SK-N-SH treated with all-trans-retinoic acid at 6 μM for 48 hours (cell line): ENCODE data around the gene SIN3B.

ENCODE experiments used
- ATAC-seq: fragments of 200-7000 bp; cut with Tn5 transposase; 3 replicates; pipeline ENCODE4 v1.9.1; 2020; ENCODE audit warnings: mild to moderate bottlenecking, moderate library complexity
- BACH2 ChIP-seq: fragments of 250-450 bp; sonication (Bioruptor Pico); IDR thresholded peaks from 2 replicates; pipeline ENCODE4 v1.9.0; 2021; ENCODE audit warnings: mild to moderate bottlenecking, borderline replicate concordance
- CSDC2 ChIP-seq: fragments of 250-450 bp; sonication (Bioruptor Pico); IDR thresholded peaks from 2 replicates; pipeline ENCODE4 v1.5.0; 2020; ENCODE audit warnings: mild to moderate bottlenecking, moderate library complexity
- ESRRG ChIP-seq: fragments of 250-450 bp; sonication (Bioruptor Pico); IDR thresholded peaks from 2 replicates; pipeline ENCODE4 v1.6.1; 2021; ENCODE audit warnings: mild to moderate bottlenecking
- GLIS3 ChIP-seq: fragments of 250-450 bp; sonication (Bioruptor Pico); IDR thresholded peaks from 2 replicates; pipeline ENCODE4 v1.5.0; 2020; ENCODE audit warnings: mild to moderate bottlenecking, moderate library complexity
- ISL1 ChIP-seq: fragments of 250-450 bp; sonication (Bioruptor Pico); IDR thresholded peaks from 2 replicates; pipeline ENCODE4 v2.1.2; 2022; ENCODE audit warnings: mild to moderate bottlenecking, moderate library complexity
- OSR1 ChIP-seq: fragments of 250-450 bp; sonication (Bioruptor Pico); IDR thresholded peaks from 2 replicates; pipeline ENCODE4 v1.8.0; 2022; ENCODE audit warnings: moderate library complexity, mild to moderate bottlenecking, inconsistent platforms
- PPARA ChIP-seq: fragments of 250-450 bp; sonication (Bioruptor Pico); IDR thresholded peaks from 2 replicates; pipeline ENCODE4 v1.5.0; 2020; ENCODE audit warnings: mild to moderate bottlenecking, borderline replicate concordance
- RARB ChIP-seq: fragments of 250-450 bp; sonication (Bioruptor Pico); IDR thresholded peaks from 2 replicates; pipeline ENCODE4 v1.8.0; 2021; ENCODE audit warnings: mild to moderate bottlenecking, moderate library complexity
- TCF4 ChIP-seq: fragments of 250-450 bp; sonication (Bioruptor Pico); IDR thresholded peaks from 2 replicates; pipeline ENCODE4 v1.8.0; 2021; ENCODE audit warnings: mild to moderate bottlenecking, moderate library complexity, borderline replicate concordance
- TOX ChIP-seq: fragments of 250-450 bp; sonication (Bioruptor Pico); IDR thresholded peaks from 2 replicates; pipeline ENCODE4 v1.8.0; 2021; ENCODE audit warnings: mild to moderate bottlenecking, moderate library complexity, borderline replicate concordance
- ZC3H10 ChIP-seq: fragments of 250-450 bp; sonication (Bioruptor Pico); IDR thresholded peaks from 2 replicates; pipeline ENCODE4 v1.5.1; 2021; ENCODE audit warnings: mild to moderate bottlenecking, moderate library complexity
- ZFP3 ChIP-seq: fragments of 250-450 bp; sonication (Bioruptor Pico); IDR thresholded peaks from 2 replicates; pipeline ENCODE4 v1.5.0; 2020; ENCODE audit warnings: mild to moderate bottlenecking, moderate library complexity
- ZNF565 ChIP-seq: fragments of 450-650 bp; formaldehyde crosslinking; conservative IDR thresholded peaks from 2 replicates; pipeline ENCODE4 v1.5.0; 2020; ENCODE audit warnings: low read depth, mild to moderate bottlenecking, moderate library complexity
- ZNF70 ChIP-seq: fragments of 450-650 bp; formaldehyde crosslinking; IDR thresholded peaks from 2 replicates; pipeline ENCODE4 v1.5.0; 2020; ENCODE audit warnings: mild to moderate bottlenecking, moderate library complexity
- ZNF8 ChIP-seq: fragments of 450-650 bp; formaldehyde crosslinking; IDR thresholded peaks from 2 replicates; pipeline ENCODE4 v1.5.0; 2020; ENCODE audit warnings: mild to moderate bottlenecking, moderate library complexity
- TF ChIP-seq, protein P1 (sequence below): fragments of 250-450 bp; sonication (Bioruptor Pico); IDR thresholded peaks from 2 replicates; pipeline ENCODE4 v1.5.1; 2021; ENCODE audit warnings: mild to moderate bottlenecking, moderate library complexity
- TF ChIP-seq, protein P2 (sequence below): fragments of 250-450 bp; sonication (Bioruptor Pico); IDR thresholded peaks from 2 replicates; pipeline ENCODE4 v1.8.0; 2020; ENCODE audit warnings: mild to moderate bottlenecking, moderate library complexity, borderline replicate concordance
- TF ChIP-seq, protein P3 (sequence below): fragments of 250-450 bp; sonication (Bioruptor Pico); IDR thresholded peaks from 2 replicates; pipeline ENCODE4 v1.5.0; 2020; ENCODE audit warnings: mild to moderate bottlenecking, moderate library complexity
- TF ChIP-seq, protein P4 (sequence below): fragments of 250-450 bp; sonication (Bioruptor Pico); IDR thresholded peaks from 2 replicates; pipeline ENCODE4 v1.5.1; 2020; ENCODE audit warnings: low read depth, mild to moderate bottlenecking, moderate library complexity

The SIN3B gene

DNA sequence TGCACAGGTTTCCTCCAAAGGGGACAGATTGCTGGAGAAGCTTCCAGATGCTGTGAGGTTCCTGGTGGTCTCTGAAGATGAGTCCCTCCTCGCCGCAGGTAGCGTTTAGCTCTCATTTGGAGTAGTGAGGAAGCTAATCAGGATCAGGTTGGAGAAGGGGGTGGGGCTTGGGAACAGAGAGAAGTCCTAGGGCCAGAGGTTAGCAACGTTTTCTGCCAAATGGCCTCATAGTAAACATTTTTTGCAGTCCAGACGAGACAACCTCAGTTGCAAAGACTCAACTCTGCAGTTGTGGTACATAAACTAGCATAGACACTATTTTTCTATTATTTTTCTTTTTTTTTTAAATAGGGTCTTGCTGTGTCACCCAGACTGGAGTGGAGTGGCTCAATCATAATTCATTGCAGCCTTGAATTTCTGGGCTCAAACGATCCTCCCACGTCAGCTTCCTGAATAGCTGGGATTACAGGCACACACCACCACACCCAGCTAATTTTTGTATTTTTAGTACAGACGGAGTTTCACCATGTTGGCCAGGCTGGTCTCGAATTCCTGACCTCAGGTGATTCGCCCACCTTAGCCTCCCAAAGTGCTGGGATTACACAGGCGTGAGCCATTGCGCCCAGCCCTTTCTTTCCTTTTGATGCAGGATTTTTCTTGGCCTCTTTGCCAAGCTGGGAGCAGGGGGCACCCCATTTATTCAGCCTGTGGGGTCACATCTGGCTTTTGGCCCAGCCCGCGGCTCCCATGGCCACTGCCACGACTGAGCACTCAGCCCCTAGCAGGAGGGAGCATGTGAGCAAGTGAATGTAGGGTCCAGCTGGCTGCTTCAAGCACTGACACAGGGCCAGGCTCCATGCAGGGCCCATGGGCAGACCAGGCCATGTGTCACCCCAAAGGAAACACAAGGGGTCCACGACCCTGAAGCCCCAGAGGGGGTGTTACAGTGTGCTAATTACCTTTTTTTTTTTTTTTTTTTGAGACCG is 34.4 kb upstream of the SIN3B start:
- no peak for ATAC-seq
- TF ChIP-seq RARB (CRISPR knock-in tag) (no peak), ZNF8 (no peak), ZNF70 (CRISPR knock-in tag) (no peak), GLIS3 (CRISPR knock-in tag) (no peak), ESRRG (CRISPR knock-in tag) (no peak), TCF4 (CRISPR knock-in tag) (no peak), ZNF565 (CRISPR knock-in tag) (no peak), PPARA (CRISPR knock-in tag) (no peak), ISL1 (no peak), CSDC2 (CRISPR knock-in tag) (no peak), OSR1 (no peak), ZFP3 (CRISPR knock-in tag) (no peak), BACH2 (CRISPR knock-in tag) (no peak), TOX (no peak), ZC3H10 (CRISPR knock-in tag) (no peak)
- TF ChIP-seq, protein P1, sequence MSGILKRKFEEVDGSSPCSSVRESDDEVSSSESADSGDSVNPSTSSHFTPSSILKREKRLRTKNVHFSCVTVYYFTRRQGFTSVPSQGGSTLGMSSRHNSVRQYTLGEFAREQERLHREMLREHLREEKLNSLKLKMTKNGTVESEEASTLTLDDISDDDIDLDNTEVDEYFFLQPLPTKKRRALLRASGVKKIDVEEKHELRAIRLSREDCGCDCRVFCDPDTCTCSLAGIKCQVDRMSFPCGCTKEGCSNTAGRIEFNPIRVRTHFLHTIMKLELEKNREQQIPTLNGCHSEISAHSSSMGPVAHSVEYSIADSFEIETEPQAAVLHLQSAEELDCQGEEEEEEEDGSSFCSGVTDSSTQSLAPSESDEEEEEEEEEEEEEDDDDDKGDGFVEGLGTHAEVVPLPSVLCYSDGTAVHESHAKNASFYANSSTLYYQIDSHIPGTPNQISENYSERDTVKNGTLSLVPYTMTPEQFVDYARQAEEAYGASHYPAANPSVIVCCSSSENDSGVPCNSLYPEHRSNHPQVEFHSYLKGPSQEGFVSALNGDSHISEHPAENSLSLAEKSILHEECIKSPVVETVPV (CRISPR knock-in tag): no peak
- TF ChIP-seq, protein P2, sequence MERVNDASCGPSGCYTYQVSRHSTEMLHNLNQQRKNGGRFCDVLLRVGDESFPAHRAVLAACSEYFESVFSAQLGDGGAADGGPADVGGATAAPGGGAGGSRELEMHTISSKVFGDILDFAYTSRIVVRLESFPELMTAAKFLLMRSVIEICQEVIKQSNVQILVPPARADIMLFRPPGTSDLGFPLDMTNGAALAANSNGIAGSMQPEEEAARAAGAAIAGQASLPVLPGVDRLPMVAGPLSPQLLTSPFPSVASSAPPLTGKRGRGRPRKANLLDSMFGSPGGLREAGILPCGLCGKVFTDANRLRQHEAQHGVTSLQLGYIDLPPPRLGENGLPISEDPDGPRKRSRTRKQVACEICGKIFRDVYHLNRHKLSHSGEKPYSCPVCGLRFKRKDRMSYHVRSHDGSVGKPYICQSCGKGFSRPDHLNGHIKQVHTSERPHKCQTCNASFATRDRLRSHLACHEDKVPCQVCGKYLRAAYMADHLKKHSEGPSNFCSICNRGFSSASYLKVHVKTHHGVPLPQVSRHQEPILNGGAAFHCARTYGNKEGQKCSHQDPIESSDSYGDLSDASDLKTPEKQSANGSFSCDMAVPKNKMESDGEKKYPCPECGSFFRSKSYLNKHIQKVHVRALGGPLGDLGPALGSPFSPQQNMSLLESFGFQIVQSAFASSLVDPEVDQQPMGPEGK (CRISPR knock-in tag): no peak
- TF ChIP-seq, protein P3, sequence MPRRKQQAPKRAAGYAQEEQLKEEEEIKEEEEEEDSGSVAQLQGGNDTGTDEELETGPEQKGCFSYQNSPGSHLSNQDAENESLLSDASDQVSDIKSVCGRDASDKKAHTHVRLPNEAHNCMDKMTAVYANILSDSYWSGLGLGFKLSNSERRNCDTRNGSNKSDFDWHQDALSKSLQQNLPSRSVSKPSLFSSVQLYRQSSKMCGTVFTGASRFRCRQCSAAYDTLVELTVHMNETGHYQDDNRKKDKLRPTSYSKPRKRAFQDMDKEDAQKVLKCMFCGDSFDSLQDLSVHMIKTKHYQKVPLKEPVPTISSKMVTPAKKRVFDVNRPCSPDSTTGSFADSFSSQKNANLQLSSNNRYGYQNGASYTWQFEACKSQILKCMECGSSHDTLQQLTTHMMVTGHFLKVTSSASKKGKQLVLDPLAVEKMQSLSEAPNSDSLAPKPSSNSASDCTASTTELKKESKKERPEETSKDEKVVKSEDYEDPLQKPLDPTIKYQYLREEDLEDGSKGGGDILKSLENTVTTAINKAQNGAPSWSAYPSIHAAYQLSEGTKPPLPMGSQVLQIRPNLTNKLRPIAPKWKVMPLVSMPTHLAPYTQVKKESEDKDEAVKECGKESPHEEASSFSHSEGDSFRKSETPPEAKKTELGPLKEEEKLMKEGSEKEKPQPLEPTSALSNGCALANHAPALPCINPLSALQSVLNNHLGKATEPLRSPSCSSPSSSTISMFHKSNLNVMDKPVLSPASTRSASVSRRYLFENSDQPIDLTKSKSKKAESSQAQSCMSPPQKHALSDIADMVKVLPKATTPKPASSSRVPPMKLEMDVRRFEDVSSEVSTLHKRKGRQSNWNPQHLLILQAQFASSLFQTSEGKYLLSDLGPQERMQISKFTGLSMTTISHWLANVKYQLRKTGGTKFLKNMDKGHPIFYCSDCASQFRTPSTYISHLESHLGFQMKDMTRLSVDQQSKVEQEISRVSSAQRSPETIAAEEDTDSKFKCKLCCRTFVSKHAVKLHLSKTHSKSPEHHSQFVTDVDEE (CRISPR knock-in tag): no peak
- TF ChIP-seq, protein P4, sequence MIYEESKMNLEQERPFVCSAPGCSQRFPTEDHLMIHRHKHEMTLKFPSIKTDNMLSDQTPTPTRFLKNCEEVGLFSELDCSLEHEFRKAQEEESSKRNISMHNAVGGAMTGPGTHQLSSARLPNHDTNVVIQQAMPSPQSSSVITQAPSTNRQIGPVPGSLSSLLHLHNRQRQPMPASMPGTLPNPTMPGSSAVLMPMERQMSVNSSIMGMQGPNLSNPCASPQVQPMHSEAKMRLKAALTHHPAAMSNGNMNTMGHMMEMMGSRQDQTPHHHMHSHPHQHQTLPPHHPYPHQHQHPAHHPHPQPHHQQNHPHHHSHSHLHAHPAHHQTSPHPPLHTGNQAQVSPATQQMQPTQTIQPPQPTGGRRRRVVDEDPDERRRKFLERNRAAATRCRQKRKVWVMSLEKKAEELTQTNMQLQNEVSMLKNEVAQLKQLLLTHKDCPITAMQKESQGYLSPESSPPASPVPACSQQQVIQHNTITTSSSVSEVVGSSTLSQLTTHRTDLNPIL (CRISPR knock-in tag): no peak

DNA sequence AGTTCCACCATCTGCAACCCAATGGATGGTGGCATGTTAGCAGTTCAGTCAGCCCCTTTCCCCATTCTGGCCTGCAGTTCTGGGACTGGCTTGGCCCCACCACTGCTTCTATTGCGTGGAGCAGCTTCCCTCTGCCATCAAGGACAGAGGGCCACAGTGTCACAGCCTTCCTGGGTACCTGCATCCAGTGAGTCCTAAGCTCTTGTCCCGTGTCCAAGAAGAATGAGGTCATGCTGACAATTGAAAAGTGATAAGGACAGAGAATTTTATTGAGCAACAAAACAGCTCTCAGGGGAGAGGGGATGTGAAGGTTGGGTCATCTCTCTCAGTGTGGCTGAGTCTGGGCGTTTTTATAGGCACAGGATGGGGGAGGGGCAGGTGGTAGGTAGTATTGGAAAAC is 33.5 kb upstream of the SIN3B start:
- no peak for ATAC-seq

More for the DNA sequence above, 33.5 kb upstream of the SIN3B start:
- TF ChIP-seq, protein P1 (CRISPR knock-in tag): no peak
- TF ChIP-seq ZNF565 (CRISPR knock-in tag): no peak
- TF ChIP-seq, protein P3 (CRISPR knock-in tag): no peak
- TF ChIP-seq GLIS3 (CRISPR knock-in tag): no peak
- no peak for TF ChIP-seq CSDC2 (CRISPR knock-in tag)
- TF ChIP-seq, all 23 proteins: peak for 0
